ENCODE data around the gene SBF1.

DNA sequence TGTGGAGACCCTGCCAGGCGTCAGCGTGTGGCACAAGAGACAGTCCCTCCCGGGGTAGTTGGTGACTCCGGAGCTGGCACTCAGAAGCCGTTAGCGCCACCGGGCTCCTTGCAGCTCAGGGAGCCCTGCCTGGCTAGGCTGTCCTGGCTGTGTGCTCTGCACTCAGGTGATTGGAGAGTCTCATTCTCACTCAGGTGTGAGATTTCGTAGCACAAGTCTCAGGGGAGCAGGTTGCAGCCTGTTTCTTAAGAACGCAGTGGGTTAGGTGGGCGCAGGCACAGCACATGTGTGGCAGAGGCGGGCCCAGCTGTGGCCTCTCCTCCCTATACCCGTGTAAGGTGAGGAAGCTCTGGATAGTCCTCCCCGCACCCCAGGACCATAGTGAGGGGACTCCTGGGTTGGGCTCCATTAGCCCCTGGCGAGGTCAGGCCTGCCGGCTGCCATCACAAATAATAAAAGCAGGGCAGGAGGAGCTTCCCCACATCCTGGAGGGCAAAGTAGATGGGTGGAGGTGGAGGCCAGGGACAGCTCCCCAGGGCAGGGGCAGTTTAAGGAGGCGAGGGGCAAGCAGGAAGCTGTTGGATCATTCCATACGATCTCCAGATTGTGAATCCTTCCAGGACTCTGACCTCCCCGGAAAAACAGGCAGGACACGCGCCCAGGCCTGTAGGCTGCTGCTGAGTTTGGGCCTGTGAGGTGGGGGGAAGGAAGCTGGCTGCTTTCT is 39.4 kb downstream of the SBF1 start:
- TF ChIP-seq ELF1 (IDR thresholded peaks at IDR 0.05) (no peak), TAF1 (IDR thresholded peaks at IDR 0.05; ENCODE audit: borderline replicate concordance, low read depth, low read length) (no peak), GABPA (IDR thresholded peaks at IDR 0.05; ENCODE audit: low read depth) (no peak), CTCF (IDR thresholded peaks at IDR 0.05) (no peak), CHD2 (IDR thresholded peaks at IDR 0.05; ENCODE audit: low read length, partially characterized antibody) (no peak), REST (IDR thresholded peaks at IDR 0.05; ENCODE audit: low read depth, low read length) (no peak), RAD21 (IDR thresholded peaks at IDR 0.05; ENCODE audit: low read length) (no peak), POLR2AphosphoS5 (IDR thresholded peaks at IDR 0.05; ENCODE audit: low read depth, low read length) (no peak), RCOR1 (IDR thresholded peaks at IDR 0.05; ENCODE audit: low read length) (no peak)
- TF ChIP-seq, protein P1, sequence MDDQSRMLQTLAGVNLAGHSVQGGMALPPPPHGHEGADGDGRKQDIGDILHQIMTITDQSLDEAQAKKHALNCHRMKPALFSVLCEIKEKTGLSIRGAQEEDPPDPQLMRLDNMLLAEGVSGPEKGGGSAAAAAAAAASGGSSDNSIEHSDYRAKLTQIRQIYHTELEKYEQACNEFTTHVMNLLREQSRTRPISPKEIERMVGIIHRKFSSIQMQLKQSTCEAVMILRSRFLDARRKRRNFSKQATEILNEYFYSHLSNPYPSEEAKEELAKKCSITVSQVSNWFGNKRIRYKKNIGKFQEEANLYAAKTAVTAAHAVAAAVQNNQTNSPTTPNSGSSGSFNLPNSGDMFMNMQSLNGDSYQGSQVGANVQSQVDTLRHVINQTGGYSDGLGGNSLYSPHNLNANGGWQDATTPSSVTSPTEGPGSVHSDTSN (IDR thresholded peaks at IDR 0.05) = no peak

Measured in SK-N-SH (cell line).